GDM1 (cell line): ENCODE data around the gene MYOM3.

Experiments used
- DNase-seq: peaks from one replicate; lab custom pipeline; 2025; lab: John Stamatoyannopoulos, UW

The MYOM3 gene

GRCh38 chr1:24138476-24139221, 26.7 kb upstream of the MYOM3 start:
- no peak for DNase-seq

- DNase-seq: no peak
Observed at GRCh38 chr1:24136956-24137539, 25.1 kb upstream of the MYOM3 start.

GRCh38 chr1:24134376-24134775, 22.4 kb upstream of the MYOM3 start:
- no peak for DNase-seq

GRCh38 chr1:24133819-24134218, 21.9 kb upstream of the MYOM3 start:
- no peak for DNase-seq

GRCh38 chr1:24130385-24130784, 18.4 kb upstream of the MYOM3 start:
- no peak for DNase-seq

- no peak for DNase-seq
Observed at GRCh38 chr1:24127801-24128363, 15.9 kb upstream of the MYOM3 start.

GRCh38 chr1:24127134-24127800, 15.3 kb upstream of the MYOM3 start:
- DNase-seq: no peak

GRCh38 chr1:24126672-24127023, 14.7 kb upstream of the MYOM3 start:
- DNase-seq: no peak

GRCh38 chr1:24126018-24126671, 14.2 kb upstream of the MYOM3 start:
- DNase-seq: no peak

GRCh38 chr1:24125456-24125855, 13.5 kb upstream of the MYOM3 start:
- no peak for DNase-seq

- no peak for DNase-seq
Observed at GRCh38 chr1:24124980-24125379, 13.0 kb upstream of the MYOM3 start.

- no peak for DNase-seq
Observed at GRCh38 chr1:24123611-24124010, 11.7 kb upstream of the MYOM3 start.

- DNase-seq: no peak
Observed at GRCh38 chr1:24122776-24123175, 10.8 kb upstream of the MYOM3 start.

GRCh38 chr1:24121406-24121805, 9.5 kb upstream of the MYOM3 start:
- DNase-seq: no peak

GRCh38 chr1:24120965-24121364, 9.0 kb upstream of the MYOM3 start:
- no peak for DNase-seq

- DNase-seq: no peak
Observed at GRCh38 chr1:24119859-24120756, 8.2 kb upstream of the MYOM3 start.

- no peak for DNase-seq
Observed at GRCh38 chr1:24119489-24119858, 7.5 kb upstream of the MYOM3 start.

- no peak for DNase-seq
Observed at GRCh38 chr1:24118410-24119242, 6.7 kb upstream of the MYOM3 start.

- no peak for DNase-seq
Observed at GRCh38 chr1:24117722-24118409, 5.9 kb upstream of the MYOM3 start.

GRCh38 chr1:24117132-24117531, 5.2 kb upstream of the MYOM3 start:
- DNase-seq: no peak
